Activated CD4-positive, alpha-beta T cell treated with anti-CD3 and anti-CD28 coated beads, Interleukin-2, amount 10 ng/mL, durations not matched to agents 24 days and 14 days (primary cell): ENCODE data around the gene MTA2. TPM values are rescaled to one million over a fixed set of nuclear protein-coding genes. Genes with fewer than 3 reads are reported as not detected.
A peak's percentile ranks its signal among the peaks of the same experiment; 100 is the strongest.
"Not testable (repeated sequence)": the region's sequence is repeated elsewhere in the genome, so short reads cannot be mapped to it uniquely, and the experiment has no call there.

Experiments
- DNase-seq: peaks from one replicate; pipeline ENCODE4 v3.0.0; 2022
- H3K27ac Mint-ChIP-seq: one replicate; pipeline ENCODE4 v1.8.0; 2022; ENCODE audit warnings: mild to moderate bottlenecking, mixed read lengths
- H3K27me3 Mint-ChIP-seq: one replicate; pipeline ENCODE4 v1.8.0; 2022; ENCODE audit warnings: mixed read lengths
- H3K36me3 Mint-ChIP-seq: one replicate; pipeline ENCODE4 v1.8.0; 2022; ENCODE audit warnings: low read depth, mild to moderate bottlenecking, mixed read lengths
- H3K4me1 Mint-ChIP-seq: one replicate; pipeline ENCODE4 v1.8.0; 2021; ENCODE audit warnings: mixed read lengths
- H3K4me3 Mint-ChIP-seq: one replicate; pipeline ENCODE4 v1.8.0; 2022; ENCODE audit warnings: mild to moderate bottlenecking, moderate library complexity, mixed read lengths
- H3K9me3 Mint-ChIP-seq: one replicate; pipeline ENCODE4 v1.8.0; 2021; ENCODE audit warnings: mixed read lengths
- intact Hi-C: fragments of 100-400 bp; cut with micrococcal nuclease; formaldehyde crosslinking; loops from one replicate; pipeline ENCODE4 v1.15.1; 2023
- total RNA-seq: library from RNA; stranded (reverse); gene quantifications from 2 replicates; pipeline ENCODE4 v1.2.3, GENCODE V29; 2022

Gene MTA2
- total RNA-seq, 1 donor from 2014 or later: 219 TPM

DNA sequence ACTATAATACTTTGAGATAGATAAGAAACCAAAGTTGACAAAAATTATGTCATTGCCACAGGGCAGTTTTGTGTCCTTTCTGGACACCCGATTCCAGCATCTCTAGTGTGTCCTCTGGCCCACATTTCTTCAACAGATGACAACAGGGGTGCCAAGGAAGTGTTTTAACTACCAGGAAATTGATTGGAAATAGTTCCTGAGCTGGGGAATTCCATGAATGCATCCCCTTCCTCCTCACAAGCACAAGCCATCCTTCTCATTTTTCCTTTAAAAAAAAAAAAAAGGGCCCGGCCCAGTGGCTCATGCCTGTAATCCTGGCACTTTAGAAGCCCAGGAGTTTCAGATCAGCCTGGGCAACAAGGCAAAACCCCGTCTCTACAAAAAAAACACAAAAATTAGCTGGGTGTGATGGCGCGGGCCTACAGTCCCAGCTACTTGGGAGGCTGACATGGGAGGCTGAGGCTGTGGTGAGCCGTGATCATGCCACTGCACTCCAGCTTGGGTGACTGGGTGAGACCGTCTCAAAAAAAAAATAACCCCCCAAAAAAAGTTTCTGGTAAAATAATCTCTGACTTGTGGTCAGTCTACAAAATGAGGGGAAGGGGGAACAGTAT, 20.9 kb upstream of the MTA2 start:
- DNase-seq: no peak
- peak overlapping the region; percentile 99 for H3K27ac Mint-ChIP-seq
- H3K4me3 Mint-ChIP-seq: peak overlapping the region; percentile 97
- peaks cover 25% of the 10 kb centered on the region for H3K4me1 Mint-ChIP-seq
- peaks cover 52% of the 10 kb centered on the region for H3K36me3 Mint-ChIP-seq
- H3K27me3 Mint-ChIP-seq: peaks cover 1% of the 10 kb centered on the region
- H3K9me3 Mint-ChIP-seq: no peaks in the 10 kb centered on the region
- intact Hi-C loops: loop anchor here (1.0 to 2.0 kb wide), 6 partner anchors 10 to 42 kb away; partner anchors contain the start of genes C11orf98, CSKMT, EML3 and GANAB

- Mint-ChIP-seq H3K27ac (peak within 1 kb of the TSS; percentile 99), H3K36me3 (peaks cover 49% of the 10 kb centered on the region), H3K27me3 (peaks cover 1% of the 10 kb centered on the region), H3K4me3 (peak within 1 kb of the TSS; percentile 97), H3K9me3 (no peaks in the 10 kb centered on the region), H3K4me1 (peaks cover 25% of the 10 kb centered on the region)
- DNase-seq: peak; percentile 99
- intact Hi-C loops: loop anchor here (1.0 to 2.0 kb wide), 6 partner anchors 10 to 43 kb away; partner anchors contain the start of genes C11orf98, CSKMT, EML3 and GANAB
These were observed 20.2 kb upstream of the MTA2 start, which contains the start of gene B3GAT3 for GRCh38 chr11:62621567-62622470. Gene B3GAT3 (minus strand): TSS chr11:62621986. CDS start chr11:62621947, 39 bp downstream.

GRCh38 chr11:62621027-62621566, 19.4 kb upstream of the MTA2 start:
- Mint-ChIP-seq H3K36me3 (peaks cover 48% of the 10 kb centered on the region), H3K4me1 (peaks cover 25% of the 10 kb centered on the region), H3K27me3 (peaks cover 1% of the 10 kb centered on the region), H3K9me3 (no peaks in the 10 kb centered on the region), H3K4me3 (peak overlapping the region; percentile 97), H3K27ac (peak overlapping the region; percentile 99)
- intact Hi-C loops: no loop called here
- no peak for DNase-seq

DNA sequence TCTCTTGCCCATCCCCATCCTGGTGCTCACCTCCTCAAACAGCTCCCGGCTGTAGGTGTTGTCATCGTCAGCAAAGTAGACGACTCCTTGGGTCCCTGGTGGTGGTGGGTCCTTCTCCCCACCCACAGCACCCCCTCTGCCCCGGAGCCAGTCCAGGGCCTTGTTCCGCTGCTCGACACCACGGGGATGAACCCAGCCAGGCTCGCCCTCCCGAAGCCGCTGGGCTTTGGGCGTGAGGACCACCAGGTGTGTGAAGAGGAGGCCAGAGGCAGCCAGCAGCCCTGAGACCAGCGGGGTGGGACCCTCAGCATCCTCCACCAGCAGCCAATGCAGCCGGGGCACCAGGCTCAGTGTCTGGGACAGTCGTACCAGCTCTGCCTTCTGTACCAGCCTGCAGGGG, 15.3 kb upstream of the MTA2 start:
- H3K27me3 Mint-ChIP-seq, intact Hi-C loops, H3K4me3 Mint-ChIP-seq, H3K9me3 Mint-ChIP-seq, DNase-seq, H3K27ac Mint-ChIP-seq: not testable (repeated sequence)
- H3K4me1 Mint-ChIP-seq: peaks cover 32% of the 10 kb centered on the region
- peaks cover 38% of the 10 kb centered on the region for H3K36me3 Mint-ChIP-seq

DNA sequence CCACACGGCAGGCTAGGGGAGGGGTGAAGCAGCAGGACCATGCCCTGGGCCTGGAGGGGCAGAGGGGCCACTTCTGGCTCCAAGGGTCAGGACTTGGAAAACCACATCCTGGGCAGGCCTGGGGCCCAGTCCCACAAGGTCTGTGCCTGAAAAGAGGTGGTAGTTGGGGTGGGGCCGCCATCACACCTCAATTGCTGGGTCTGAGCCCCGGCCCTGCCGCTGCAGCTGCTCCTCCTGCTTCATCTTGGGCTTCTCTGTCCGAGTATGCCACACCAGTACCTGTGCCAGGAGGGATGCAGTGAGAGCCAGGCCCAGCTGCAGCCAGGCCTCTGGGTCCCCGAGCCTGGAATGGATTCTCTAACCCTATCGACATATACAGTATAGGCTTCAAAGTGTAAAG, 13.9 kb upstream of the MTA2 start:
- H3K4me3 Mint-ChIP-seq: no peak overlapping the region
- no peak for DNase-seq
- no peak overlapping the region for H3K27ac Mint-ChIP-seq
- intact Hi-C loops: no loop called here
- H3K9me3 Mint-ChIP-seq: no peaks in the 10 kb centered on the region
- peaks cover 33% of the 10 kb centered on the region for H3K36me3 Mint-ChIP-seq
- peaks cover 36% of the 10 kb centered on the region for H3K4me1 Mint-ChIP-seq
- H3K27me3 Mint-ChIP-seq: no peaks in the 10 kb centered on the region

- peaks cover 40% of the 10 kb centered on the region for H3K4me1 Mint-ChIP-seq
- intact Hi-C loops: loop anchor here (5.0 kb wide), 2 partner anchors 93 to 268 kb away; partner anchors contain the start of genes BSCL2, GNG3 and SLC3A2
These were observed 12.6 kb upstream of the MTA2 start for GRCh38 chr11:62614275-62614674.

DNA sequence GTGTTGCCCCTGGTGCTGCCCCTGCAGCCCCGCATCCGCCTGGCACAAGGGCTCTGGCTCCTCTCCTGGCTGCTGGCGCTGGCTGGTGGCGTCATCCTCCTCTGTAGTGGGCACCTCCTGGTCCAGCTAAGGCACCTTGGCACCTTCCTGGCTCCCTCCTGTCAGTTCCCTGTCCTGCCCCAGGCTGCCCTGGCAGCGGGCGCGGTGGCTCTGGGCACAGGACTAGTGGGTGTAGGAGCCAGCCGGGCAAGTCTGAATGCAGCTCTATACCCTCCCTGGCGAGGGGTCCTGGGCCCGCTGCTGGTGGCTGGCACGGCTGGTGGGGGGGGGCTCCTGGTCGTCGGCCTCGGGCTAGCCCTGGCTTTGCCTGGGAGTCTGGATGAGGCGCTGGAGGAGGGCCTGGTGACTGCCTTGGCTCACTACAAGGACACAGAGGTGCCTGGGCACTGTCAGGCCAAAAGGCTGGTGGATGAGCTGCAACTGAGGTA, 11.7 kb upstream of the MTA2 start:
- peaks cover 38% of the 10 kb centered on the region for H3K36me3 Mint-ChIP-seq
- H3K4me3 Mint-ChIP-seq: peak overlapping the region; percentile 56
- H3K27me3 Mint-ChIP-seq: no peaks in the 10 kb centered on the region
- intact Hi-C loops: loop anchor here (1.0 to 5.0 kb wide), 5 partner anchors 33 to 269 kb away; partner anchors contain the start of genes BSCL2, C11orf98, CSKMT and GANAB
- H3K4me1 Mint-ChIP-seq: peaks cover 40% of the 10 kb centered on the region
- no peaks in the 10 kb centered on the region for H3K9me3 Mint-ChIP-seq
- peak overlapping the region; percentile 83 for H3K27ac Mint-ChIP-seq
- no peak for DNase-seq

More at GRCh38 chr11:62614275-62614674, 12.6 kb upstream of the MTA2 start:
- Mint-ChIP-seq H3K27me3 (no peaks in the 10 kb centered on the region), H3K36me3 (peaks cover 37% of the 10 kb centered on the region), H3K4me3 (peak overlapping the region; percentile 37), H3K9me3 (no peaks in the 10 kb centered on the region), H3K27ac (peak overlapping the region; percentile 90)
- DNase-seq: no peak

DNA sequence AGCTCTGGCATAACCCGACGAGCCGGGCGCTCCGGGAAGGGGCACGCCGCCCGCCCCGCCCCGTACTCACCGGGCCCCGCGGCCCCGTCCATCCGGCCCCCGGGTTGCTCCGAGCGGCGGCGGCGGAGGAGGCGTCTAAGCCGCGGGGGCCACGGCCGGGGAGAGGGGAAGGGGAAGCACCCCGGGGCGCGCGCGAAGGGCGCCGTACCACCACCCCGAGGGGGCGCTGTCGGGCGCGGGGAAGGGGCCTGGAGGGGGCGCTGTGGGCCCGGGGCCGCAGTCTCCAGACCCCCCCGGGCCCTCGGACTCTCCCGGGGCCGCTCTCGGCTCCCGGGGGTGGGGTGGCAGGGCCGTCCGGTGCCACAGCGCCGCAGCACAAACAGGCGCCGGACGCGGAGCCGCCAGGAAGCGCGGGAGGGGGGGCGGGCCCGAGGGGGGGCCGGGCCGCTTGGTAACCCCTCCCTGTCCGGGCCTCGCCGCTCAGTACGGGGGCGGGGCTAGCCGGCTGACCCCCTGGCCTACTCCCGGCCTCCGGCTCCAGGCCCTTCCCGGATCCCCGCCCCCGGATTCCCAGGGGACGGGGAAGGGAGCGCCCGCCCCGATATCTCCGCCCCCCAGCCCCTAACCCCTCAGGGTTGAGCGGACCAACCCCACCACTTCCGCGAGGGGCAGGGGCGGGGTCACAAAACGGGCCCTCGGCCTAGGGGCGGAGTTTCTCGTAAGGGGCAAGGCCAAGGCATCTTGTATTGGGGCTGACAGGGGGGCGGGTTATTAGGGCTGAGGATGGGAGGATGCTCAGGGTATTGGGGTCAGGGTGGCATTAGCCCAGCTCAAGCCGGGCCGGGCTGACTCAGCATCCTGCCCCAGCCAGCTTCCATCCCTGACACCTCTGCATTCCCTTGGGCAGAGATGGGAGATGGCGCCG, 11.0 kb upstream of the MTA2 start, which contains the start of the genes EML3 and ROM1:
TSS of gene EML3 (minus strand) at position 410 of the 925 bp plus-strand sequence. CDS start at position 92, 318 bp downstream.
TSS of gene ROM1 (plus strand) at position 892 of the 925 bp plus-strand sequence. CDS start at position 917, 25 bp downstream.
- Mint-ChIP-seq H3K27ac (peak within 1 kb of the TSS; percentile 97), H3K4me1 (peaks cover 46% of the 10 kb centered on the region), H3K9me3 (no peaks in the 10 kb centered on the region), H3K36me3 (peaks cover 44% of the 10 kb centered on the region), H3K27me3 (no peaks in the 10 kb centered on the region), H3K4me3 (peak within 1 kb of the TSS; percentile 98)
- intact Hi-C loops: loop anchor here (1.0 to 5.0 kb wide), 8 partner anchors 10 to 270 kb away; partner anchors contain the start of genes BSCL2, C11orf98, CSKMT and GANAB
- peak; percentile 97 for DNase-seq

GRCh38 chr11:62611705-62612365, 10.2 kb upstream of the MTA2 start:
- H3K4me1 Mint-ChIP-seq: peaks cover 47% of the 10 kb centered on the region
- H3K27ac Mint-ChIP-seq: peak overlapping the region; percentile 97
- no peaks in the 10 kb centered on the region for H3K27me3 Mint-ChIP-seq
- peak overlapping the region; percentile 98 for H3K4me3 Mint-ChIP-seq
- intact Hi-C loops: loop anchor here (1.0 to 5.0 kb wide), 6 partner anchors 10 to 270 kb away; partner anchors contain the start of genes BSCL2, C11orf98, CSKMT and GNG3
- H3K36me3 Mint-ChIP-seq: peaks cover 45% of the 10 kb centered on the region
- peak; percentile 80 for DNase-seq
- no peaks in the 10 kb centered on the region for H3K9me3 Mint-ChIP-seq

DNA sequence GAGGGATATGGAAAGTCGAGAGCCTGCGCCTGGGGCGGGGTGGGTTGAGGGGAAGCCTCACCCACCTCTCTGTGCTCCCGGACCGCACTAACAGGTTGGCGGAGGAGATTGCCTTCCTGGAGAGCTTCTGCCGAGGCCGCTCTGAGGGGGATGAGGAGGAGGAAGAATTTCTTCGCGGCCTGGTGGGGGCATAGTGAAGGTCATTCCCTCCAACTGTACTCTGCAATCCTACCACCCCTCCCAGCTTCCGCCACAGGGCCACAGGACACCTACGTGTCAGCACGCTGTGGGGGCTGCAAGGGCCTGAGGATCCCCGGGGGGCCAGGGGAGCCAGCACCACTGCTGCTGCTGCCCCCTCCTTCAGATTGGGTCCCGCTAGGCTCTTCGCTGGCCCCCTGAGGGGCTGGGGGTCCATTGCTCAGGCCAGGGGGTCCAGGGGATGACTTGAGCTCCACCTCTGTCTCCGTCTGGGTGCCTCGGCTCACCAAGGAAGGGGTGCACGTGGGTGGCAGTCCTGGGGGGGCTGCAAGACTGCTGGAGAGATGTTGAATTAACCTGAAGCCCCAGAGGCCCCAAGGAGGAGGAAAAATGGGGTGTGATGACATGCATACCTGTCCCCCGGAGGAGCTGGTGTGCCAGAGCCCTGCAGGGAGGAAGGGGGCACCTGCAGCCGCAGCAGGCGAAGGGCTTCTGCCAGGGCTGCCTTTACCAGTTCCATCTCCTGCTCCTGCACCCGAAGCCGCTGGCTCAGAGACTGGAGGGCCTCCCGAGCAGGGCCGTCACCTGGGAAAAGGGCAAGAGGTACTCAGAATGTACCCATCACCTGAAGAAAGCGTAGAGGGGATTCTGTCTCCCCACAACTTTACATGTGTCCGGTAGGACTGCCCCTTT, 9.4 kb upstream of the MTA2 start:
- peak overlapping the region; percentile 97 for H3K27ac Mint-ChIP-seq
- peaks cover 44% of the 10 kb centered on the region for H3K36me3 Mint-ChIP-seq
- no peaks in the 10 kb centered on the region for H3K27me3 Mint-ChIP-seq
- peaks cover 45% of the 10 kb centered on the region for H3K4me1 Mint-ChIP-seq
- DNase-seq: no peak
- intact Hi-C loops: loop anchor here (5.0 kb wide), 2 partner anchors 96 to 271 kb away; partner anchors contain the start of genes BSCL2, GNG3 and SLC3A2
- peak overlapping the region; percentile 98 for H3K4me3 Mint-ChIP-seq
- no peaks in the 10 kb centered on the region for H3K9me3 Mint-ChIP-seq

DNA sequence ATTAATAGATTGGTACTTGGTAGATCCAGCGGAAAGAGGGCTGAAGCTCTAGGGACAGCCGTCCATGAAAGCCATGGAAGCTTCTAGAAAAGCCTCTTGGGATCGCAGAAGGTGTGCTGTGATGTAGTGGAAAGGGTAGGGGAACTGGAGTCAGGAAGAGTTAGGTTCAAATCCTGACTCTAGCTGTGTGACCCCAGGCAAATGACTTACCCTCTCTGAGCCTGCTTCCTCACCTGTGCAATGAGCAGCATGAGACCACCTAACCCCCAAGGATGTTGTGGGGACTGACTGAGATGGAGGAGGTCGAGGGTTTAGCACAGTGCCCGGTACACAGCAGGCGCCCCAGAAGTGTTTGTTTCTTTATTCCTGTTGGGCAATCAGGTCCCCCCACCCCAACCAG, 8.7 kb upstream of the MTA2 start:
- peak overlapping the region; percentile 98 for H3K4me3 Mint-ChIP-seq

More for the DNA sequence above, 8.7 kb upstream of the MTA2 start:
- Mint-ChIP-seq H3K9me3 (no peaks in the 10 kb centered on the region), H3K4me1 (peaks cover 45% of the 10 kb centered on the region), H3K36me3 (peaks cover 46% of the 10 kb centered on the region), H3K27me3 (no peaks in the 10 kb centered on the region), H3K27ac (peak overlapping the region; percentile 87)
- DNase-seq: no peak
- intact Hi-C loops: loop anchor here (5.0 kb wide), 2 partner anchors 97 to 272 kb away; partner anchors contain the start of genes BSCL2, GNG3 and SLC3A2
